ENCODE measurements around the gene DCAF7. TPM values are rescaled to one million over a fixed set of nuclear protein-coding genes. Genes with fewer than 3 reads are reported as not detected.

DCAF7 gene
- total RNA-seq, 1 donor from 2014 or later = 103 TPM

DNA sequence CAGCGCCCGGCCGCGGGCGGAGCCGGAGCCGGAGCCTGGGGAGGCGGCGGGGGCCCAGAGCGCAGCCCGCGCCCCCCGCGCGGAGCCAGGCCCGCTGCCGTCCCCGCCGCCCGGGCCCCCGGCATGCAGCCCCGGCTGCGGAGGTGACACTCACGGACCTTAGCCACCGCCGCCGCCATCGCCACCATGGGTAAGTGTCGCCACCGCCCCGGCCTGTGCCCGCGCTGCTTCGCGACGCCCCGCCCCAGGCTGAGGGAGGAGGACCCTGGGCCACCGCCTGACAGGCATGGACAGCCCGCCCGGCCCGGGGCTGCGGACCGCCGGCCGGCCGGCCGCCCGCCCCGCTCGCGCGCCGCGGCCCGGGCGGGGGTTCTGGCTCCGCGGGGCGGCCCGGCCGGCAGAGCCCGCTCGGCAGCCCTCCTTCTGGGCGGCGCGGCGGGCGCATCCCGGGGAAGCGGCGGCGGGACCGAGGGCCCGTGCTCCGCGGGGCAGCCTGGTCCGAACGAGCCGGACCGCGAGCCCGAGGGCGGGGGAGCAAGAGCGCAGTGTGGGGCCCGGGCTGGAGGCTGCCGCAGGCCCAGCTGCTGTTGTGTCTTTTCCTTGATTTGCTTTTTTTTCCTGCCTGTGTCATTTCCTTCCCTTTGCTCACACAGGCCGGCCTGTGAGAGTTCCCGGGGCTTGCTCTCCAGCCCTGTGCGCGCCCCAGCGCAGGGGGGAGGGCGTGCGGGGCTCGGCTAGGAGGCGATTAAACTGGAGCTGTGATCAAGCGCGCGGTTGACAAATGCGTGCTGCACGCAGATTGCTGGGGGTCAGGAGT is 72.5 kb downstream of the DCAF7 start:
- ChIA-PET CTCF (interaction anchor here (0.7 to 4.0 kb wide), 4 partner anchors 10 to 196 kb away, joined by 3 to 19 read pairs (median 7); no protein-coding TSS in a partner anchor), POLR2A (interaction anchor here (0.7 to 4.6 kb wide), 20 partner anchors 11 to 884 kb away, joined by 3 to 108 read pairs (median 8); partner anchors contain the start of genes CCDC47, CEP95, CYB561 and DCAF7)
- H3K4me3 Mint-ChIP-seq = peak overlapping the region; percentile 95
- intact Hi-C loops (cut with micrococcal nuclease) = loop anchor here (1.0 to 10.0 kb wide), 13 partner anchors 10 to 658 kb away; partner anchors contain the start of genes CCDC47, CYB561, DCAF7 and FTSJ3
- DNase-seq (peak; percentile 67), ATAC-seq (ENCODE audit: low read depth) (peak; percentile 13)
- H3K9me3 Mint-ChIP-seq = no peaks in the 10 kb centered on the region
- peaks cover 33% of the 10 kb centered on the region for H3K4me1 Mint-ChIP-seq
- peaks cover 6% of the 10 kb centered on the region for H3K36me3 Mint-ChIP-seq (ENCODE audit: low read depth)
- H3K27me3 Mint-ChIP-seq = no peaks in the 10 kb centered on the region
- no peak for TF ChIP-seq CTCF (IDR thresholded peaks at IDR 0.05)
- peak overlapping the region; percentile 79 for H3K27ac Mint-ChIP-seq

DNA sequence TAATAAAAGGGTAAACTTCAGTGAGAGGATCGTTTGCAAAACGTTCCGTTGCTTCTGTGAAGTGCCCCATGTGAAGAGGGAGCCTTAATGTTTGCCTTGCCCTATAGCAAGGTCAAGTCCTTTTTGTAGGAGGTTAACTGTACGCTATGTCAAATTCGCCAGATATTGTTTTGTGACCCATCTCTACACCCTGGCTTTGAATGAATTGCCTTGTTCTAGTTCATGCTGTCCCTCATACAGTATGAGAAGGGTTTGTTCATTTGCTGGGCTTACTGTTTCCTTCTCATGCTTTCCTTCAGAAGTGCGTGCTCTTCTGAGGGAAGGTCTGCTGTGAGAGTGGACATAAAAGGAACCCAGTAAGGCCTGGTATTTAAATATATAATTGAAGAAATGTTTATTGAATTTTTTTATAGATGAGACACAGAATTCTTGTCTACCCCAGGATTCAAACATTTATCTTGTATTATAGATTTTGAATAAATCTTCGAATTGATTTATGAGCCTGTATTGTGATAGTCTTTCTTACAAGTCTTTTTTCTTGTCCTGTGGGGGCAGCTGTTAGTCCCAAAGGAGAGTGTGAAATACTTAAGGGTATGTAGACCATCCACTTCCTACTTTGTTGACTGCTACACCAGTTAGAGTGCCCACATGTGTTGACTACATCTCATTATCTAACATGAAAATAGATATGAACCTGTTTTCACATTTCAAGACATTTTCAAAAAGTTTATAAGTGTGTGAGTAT is 73.7 kb downstream of the DCAF7 start:
- ATAC-seq (ENCODE audit: low read depth) = no peak
- Mint-ChIP-seq H3K4me3 (peak overlapping the region; percentile 95), H3K4me1 (peaks cover 33% of the 10 kb centered on the region), H3K27me3 (no peaks in the 10 kb centered on the region), H3K9me3 (no peaks in the 10 kb centered on the region), H3K27ac (no peak overlapping the region), H3K36me3 (ENCODE audit: low read depth) (peaks cover 9% of the 10 kb centered on the region)
- no peak for TF ChIP-seq CTCF (IDR thresholded peaks at IDR 0.05)
- intact Hi-C loops (cut with micrococcal nuclease) = loop anchor here (5.0 to 10.0 kb wide), 4 partner anchors 43 to 659 kb away; partner anchors contain the start of genes CYB561 and TANC2
- CTCF ChIA-PET = interaction anchor here (0.7 to 0.8 kb wide), 2 partner anchors 11 to 51 kb away, joined by 3 read pairs; no protein-coding TSS in a partner anchor
- DNase-seq = no peak
- POLR2A ChIA-PET = interaction anchor here (1.2 to 4.6 kb wide), 4 partner anchors 74 to 219 kb away, joined by 6 to 108 read pairs (median 32); partner anchors contain the start of genes CCDC47, DCAF7, DDX42 and LIMD2

- Mint-ChIP-seq H3K36me3 (ENCODE audit: low read depth) (peaks cover 10% of the 10 kb centered on the region), H3K27me3 (no peaks in the 10 kb centered on the region), H3K9me3 (no peaks in the 10 kb centered on the region), H3K4me3 (peak overlapping the region; percentile 49), H3K4me1 (peaks cover 33% of the 10 kb centered on the region), H3K27ac (no peak overlapping the region)
- DNase-seq (no peak), ATAC-seq (ENCODE audit: low read depth) (no peak)
- ChIA-PET CTCF (interaction anchor here (0.8 kb wide), 1 partner anchor 51 kb away, joined by 3 read pairs; no protein-coding TSS in a partner anchor), POLR2A (no interaction called here)
- no peak for TF ChIP-seq CTCF (IDR thresholded peaks at IDR 0.05)
- intact Hi-C loops (cut with micrococcal nuclease) = loop anchor here (5.0 to 10.0 kb wide), 4 partner anchors 43 to 660 kb away; partner anchors contain the start of genes CYB561 and TANC2
These were observed 74.2 kb downstream of the DCAF7 start for GRCh38 chr17:63624531-63624880.

- H3K27me3 Mint-ChIP-seq = no peaks in the 10 kb centered on the region
- no peak overlapping the region for H3K27ac Mint-ChIP-seq
- no peak overlapping the region for H3K4me3 Mint-ChIP-seq
- no peaks in the 10 kb centered on the region for H3K9me3 Mint-ChIP-seq
- H3K36me3 Mint-ChIP-seq (ENCODE audit: low read depth) = peaks cover 10% of the 10 kb centered on the region
- H3K4me1 Mint-ChIP-seq = peaks cover 34% of the 10 kb centered on the region
- ChIA-PET POLR2A (interaction anchor here (0.6 to 1.3 kb wide), 3 partner anchors 71 to 328 kb away, joined by 3 to 5 read pairs (median 4); no protein-coding TSS in a partner anchor), CTCF (interaction anchor here (0.7 to 1.6 kb wide), 3 partner anchors 13 to 84 kb away, joined by 3 read pairs; no protein-coding TSS in a partner anchor)
- TF ChIP-seq CTCF (IDR thresholded peaks at IDR 0.05) = no peak
- ATAC-seq (ENCODE audit: low read depth) (no peak), DNase-seq (no peak)
- intact Hi-C loops (cut with micrococcal nuclease) = loop anchor here (10.0 kb wide), 2 partner anchors 518 to 662 kb away; partner anchors contain the start of gene TANC2
These were observed 76.4 kb downstream of the DCAF7 start for GRCh38 chr17:63626551-63627180.

All from activated B cell treated with CpG ODN at 0.5 μM for 24 hours (primary cell).